ENCODE measurements around the gene SH2D6.
"Not testable (repeated sequence)": the region's sequence is repeated elsewhere in the genome, so short reads cannot be mapped to it uniquely, and the experiment has no call there.

Gene SH2D6

DNA sequence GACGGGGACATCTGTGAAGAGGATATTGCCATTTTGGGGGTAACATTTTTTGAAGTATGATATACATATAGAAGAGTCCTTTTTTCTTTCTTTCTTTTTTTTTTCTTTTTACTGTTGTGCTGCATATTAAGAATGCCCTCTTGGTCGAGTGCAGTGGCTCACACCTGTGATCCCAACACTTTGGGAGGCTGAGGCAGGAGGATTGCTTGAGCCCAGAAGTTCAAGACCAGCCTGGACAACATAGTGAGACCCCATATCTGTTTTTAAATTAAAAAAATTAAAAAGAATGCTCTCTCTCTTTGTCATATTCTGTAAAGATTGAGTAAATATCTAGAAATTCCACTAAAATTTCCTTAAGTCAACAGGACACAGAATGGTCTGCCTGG lies 3.6 kb downstream of the SH2D6 start:
- DNase-seq = no peak

- no peak for DNase-seq
Observed at GRCh38 chr2:85423525-85423924, 5.0 kb downstream of the SH2D6 start.

DNA sequence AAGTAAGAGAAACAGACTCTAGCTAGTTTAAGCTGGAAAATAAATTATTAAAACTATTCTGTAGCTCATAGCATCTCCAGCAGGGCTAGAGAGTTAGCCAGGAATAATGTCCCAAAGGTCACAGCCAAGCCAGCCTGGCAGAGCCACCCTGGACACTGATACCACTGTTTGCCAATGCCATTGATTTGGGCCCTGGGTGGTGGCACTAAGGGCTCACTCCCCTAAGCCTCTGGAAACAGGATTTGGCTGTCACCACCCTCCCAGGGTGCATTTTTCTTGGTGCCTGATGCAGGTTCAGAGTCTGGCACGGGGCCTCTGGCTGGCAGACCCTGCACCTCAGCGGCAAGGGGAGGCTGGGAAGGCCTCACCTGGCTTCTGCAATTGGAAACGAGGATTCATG lies 7.1 kb downstream of the SH2D6 start:
- DNase-seq = no peak

- no peak for DNase-seq
Observed at GRCh38 chr2:85427300-85427835, 8.9 kb downstream of the SH2D6 start.

DNA sequence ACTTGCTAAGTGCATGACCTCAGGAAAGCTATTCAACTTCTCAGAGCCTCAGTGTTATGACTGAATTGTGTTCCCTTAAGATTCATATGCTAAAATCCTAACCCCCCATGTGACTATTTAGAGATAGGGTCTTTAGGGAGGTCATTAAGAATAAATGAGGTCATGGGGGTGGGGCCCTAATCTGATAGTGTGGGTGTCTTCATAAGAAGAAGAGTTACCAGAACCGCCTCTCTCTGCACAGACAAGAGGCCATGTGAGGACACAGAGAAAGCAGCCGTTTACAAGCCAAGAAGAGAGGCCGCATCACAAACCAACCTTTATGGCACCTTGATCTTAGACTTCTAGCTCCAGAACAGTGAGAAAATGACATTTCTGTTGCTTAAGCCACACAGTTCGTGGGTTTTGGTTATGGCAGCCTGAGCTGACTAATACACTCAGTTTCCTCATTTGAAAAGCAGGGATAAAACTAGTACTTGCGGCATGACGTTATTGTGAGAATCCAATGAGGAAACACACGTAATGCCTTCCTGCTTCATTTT lies 9.9 kb downstream of the SH2D6 start:
- DNase-seq = no peak

DNA sequence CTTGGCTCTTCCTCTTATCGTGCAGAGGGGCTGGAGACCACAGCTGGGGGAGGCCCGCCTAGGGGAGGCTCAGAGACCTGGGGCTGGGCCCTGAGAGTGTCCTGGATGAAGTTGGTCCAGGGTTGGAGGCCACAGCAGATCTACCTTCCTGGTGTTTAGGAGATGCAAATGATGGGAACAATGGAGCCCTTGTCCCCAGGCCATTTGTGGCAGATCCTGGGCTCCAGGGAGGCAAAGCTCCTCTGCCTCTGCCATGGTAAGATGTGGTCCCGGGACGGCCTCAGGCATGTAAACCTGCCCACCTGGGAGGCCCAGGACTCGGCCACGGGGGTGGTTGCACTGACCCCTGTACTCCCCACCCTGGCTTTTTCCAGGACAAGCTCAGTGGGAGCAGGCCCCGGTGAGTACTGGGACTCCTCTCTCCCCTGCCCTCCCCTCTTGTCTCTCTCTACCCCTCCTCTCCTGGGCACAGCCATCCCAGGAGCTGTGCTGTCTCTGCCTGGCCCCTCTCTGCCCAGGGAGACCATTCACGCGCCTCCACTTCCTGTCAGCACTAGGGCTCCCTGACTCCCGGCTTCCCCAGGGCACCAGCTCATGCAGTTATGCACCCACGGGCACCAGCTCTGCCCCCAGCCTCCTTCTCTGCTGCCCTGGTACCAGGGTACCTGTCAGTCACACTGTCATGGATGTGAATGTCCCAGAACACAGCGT lies 10.9 kb downstream of the SH2D6 start:
- no peak for DNase-seq

GRCh38 chr2:85429924-85430289 lies 11.4 kb downstream of the SH2D6 start:
- no peak for DNase-seq

- no peak for DNase-seq
Observed at GRCh38 chr2:85430752-85431569, 12.4 kb downstream of the SH2D6 start.

DNA sequence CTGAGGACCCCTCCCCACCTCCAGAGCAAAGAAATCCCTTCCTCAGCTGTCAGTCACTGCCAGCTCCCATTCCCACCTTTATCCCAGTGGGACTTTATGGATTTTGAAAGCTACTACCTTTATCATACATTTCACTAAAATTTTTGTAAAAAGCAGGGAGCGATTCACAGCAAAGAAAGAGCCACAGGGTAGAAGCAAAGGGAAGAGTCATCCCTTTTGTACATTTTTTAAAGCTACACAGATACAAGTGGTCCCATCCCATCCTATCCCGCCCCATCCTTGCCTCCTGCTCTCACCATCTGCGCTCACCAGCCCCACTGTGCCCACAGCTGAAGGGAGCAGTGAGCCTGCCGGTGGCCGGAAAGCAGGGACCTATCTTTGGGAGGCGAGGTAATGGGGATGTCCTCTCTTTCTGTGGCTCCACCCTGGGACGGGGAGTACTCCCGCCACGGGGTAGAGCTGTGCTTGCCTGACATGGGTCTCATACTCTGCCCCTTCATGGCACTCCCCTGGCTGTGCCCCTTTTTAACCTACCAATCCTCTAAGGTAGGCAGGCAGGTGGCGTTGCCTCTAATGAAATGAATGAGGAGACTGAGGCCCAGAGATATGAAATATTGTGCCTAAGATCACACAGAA lies 13.2 kb downstream of the SH2D6 start:
- no peak for DNase-seq

- DNase-seq = no peak
Observed at GRCh38 chr2:85433511-85434089, 15.1 kb downstream of the SH2D6 start.

DNA sequence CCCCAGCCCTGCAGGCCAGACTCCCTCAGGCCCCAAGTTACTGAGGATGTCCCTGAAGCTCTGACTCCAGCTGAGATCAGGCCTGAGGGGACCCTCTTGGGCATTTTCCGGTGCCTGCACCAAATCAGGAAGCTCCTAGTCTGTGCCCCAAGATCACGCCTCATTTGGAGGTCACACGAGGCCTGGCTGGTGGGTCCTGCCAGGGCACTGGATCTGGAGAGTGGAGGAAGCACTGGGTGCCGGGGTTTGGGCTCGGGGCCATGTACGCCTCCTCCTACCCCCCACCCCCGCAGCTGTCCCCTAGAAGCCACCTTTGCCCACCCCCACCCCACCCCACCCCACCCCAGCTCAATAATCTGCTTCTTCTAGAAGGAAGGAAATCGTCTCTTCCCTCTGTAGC lies 16.2 kb downstream of the SH2D6 start:
- no peak for DNase-seq

DNA sequence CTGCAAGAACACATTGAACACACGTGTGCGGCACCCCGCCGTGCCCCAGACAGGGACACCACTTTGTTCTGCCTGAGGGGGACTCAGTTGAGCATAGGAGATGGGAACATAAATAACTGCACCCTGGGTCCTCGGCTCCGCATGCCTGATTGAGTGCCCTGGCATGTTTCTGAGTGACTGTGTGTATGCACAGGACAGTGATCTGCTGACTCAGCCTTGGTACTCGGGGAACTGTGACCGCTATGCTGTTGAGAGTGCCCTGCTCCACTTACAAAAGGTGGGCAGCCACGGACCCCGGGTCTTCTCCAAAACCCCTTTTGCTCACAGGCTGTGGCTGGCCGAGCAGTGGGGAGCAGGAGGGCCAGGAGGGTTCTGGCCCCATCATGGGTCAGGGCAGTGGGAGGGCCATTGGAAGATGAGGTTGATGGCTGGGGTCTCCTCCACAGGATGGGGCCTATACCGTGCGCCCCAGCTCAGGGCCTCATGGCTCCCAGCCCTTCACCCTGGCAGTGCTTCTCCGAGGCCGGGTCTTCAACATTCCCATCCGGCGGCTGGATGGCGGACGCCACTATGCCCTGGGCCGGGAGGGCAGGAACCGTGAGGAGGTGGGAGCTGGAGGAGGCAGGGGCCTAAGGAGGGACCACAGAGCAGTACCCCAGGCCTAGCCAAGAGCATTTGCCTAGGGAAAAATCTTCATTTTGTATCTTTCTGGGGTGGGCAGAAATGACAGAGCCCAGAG lies 16.9 kb downstream of the SH2D6 start:
- no peak for DNase-seq

DNA sequence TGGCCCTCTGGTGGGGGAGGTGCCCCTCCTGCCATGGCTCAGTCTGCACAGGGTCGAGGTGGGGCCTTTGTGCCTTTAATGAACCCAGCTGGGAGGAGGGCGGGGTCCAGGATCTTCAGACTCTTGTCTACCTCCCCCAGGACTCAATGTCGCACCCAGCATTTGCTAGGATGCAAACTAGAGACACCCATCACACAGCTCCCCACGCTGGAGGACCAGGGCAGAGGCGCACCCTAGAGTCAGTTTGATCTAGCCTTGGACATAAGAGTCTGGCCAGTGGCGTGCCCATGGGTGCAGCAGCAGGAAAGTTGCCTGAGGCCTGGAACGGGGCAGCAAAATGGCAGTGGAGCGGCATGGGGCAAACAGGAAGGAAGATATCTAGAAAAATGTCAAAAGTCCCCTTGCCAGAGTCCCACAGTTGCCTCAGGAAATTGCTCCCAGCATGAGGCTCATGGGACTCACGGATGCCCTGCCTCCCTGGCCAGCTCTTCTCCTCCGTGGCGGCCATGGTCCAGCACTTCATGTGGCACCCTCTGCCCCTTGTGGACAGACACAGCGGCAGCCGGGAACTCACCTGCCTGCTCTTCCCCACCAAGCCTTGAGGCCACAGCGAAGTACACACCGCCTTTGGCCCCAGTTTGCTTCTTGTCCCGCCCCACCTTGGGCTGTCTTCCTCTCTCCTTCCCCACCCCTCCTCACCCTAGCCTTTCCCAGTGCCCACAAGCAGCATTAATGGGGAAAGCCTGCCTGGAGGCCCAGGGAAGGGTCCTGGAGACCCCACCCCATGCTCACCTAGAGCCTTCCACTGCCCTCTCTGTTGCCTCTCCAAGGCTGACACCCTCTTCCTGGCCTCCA lies 17.7 kb downstream of the SH2D6 start:
- no peak for DNase-seq

GRCh38 chr2:85436836-85437487 lies 18.4 kb downstream of the SH2D6 start:
- no peak for DNase-seq

DNA sequence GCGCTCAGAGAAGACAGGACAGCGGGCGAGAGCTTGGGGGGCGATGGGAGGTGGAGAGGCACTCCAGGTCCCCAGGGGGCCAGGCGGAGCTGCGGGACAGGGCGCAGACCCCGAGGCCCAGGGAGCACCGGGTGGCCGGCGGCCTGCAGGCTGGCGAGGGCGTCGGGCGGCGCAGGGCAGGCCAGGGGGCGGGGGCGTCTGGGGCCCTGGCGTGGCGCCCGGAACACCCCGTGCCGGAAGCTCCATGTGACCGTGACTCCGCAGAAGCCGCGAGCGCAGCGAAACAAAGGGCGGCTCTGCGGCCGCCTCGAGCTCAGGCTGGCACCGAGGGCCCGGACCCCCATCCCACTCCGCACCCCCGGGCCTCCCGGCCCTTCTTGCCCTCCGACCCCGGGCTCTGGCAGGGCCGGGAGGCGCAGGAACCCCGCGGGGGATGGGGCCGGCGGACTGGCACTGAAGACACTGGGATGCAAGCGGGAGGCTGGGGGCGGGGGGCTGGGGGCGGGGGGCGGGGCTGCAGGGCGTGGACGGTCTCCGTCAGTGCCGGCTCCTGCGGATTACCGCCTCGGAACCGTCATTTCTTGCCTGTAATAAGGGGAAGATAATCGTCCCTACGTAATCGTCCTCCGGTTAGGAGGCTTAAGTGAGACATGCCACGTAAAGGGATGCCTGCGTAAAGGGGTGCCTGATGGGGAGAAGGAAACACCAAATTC lies 19.1 kb downstream of the SH2D6 start:
- peak; percentile 69 for DNase-seq

GRCh38 chr2:85438201-85439024 lies 19.9 kb downstream of the SH2D6 start:
- DNase-seq = no peak

DNA sequence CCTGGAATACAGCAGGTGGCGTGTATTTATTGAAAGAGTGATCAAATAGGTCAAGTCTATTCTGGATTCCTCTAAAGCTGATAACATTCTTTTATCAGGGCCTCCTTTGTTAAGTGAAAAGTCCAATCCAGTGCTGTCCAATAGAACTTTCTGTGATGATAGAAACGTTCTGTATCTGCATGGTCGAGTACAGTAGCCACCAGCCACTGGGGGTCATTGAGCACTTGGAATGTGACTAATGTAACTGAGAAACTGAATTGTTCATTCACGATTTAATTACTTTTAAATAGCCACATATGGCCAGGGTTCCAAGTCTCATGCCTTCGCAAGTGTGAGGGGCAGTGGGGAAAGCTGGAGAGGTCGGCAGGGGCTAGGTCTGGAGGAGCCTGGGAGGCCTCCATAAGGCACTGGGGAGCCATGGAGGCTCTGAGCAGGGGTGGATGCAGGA lies 20.5 kb downstream of the SH2D6 start:
- no peak for DNase-seq

DNA sequence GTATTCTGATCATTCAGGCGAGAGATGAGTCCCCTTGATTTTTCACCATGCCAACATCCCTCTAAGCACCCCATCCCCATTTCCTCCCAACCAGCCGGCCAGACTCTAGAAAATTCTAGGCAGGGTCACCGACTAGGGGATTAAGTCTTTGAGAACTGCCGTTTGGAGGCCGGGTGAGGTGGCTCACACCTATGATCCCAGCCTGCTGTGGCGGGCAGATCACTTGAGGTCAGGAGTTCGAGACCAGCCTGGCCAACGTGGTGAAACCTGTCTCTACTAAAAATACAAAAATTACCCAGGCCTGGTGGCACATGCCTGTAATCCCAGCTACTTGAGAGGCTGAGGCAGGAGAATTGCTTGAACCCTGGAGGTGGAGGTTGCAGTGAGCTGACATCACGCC lies 21.1 kb downstream of the SH2D6 start:
- DNase-seq = not testable (repeated sequence)

DNA sequence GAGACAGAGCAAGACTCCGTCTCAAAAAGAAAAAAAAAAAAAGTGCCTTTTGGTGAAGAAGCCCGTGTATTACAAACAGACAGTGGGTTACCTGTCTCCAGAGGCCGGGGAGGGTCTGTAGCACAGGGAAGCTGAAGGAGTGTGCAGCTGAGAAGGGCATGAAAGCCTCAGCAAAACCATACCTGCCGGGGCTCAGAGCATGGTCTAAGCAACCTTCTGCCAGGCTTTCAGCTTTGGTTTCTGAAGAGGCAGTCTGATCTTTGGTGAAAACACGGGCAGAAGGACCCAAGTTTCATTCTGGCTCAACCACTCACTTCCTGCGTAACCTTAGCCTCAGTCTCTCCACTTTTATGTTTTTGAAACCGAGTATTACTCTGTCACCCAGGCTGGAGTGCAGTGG lies 21.5 kb downstream of the SH2D6 start:
- DNase-seq = no peak
